ENCODE measurements around the gene ARL6. TPM values are rescaled to one million over a fixed set of nuclear protein-coding genes. Genes with fewer than 3 reads are reported as not detected.
A peak's percentile ranks its signal among the peaks of the same experiment; 100 is the strongest.

Gene ARL6, protein sequence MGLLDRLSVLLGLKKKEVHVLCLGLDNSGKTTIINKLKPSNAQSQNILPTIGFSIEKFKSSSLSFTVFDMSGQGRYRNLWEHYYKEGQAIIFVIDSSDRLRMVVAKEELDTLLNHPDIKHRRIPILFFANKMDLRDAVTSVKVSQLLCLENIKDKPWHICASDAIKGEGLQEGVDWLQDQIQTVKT
- total RNA-seq (1 to 10 TPM; 2.2 to 3.4 TPM), total RNA-seq (6.9 to 9.2 reads per million in 2 donors)

- no peaks in the 10 kb centered on the region for H3K9me3 ChIP-seq (ENCODE audit: control insufficient read depth, low read length, poor library complexity, severe bottlenecking)
- H3K27me3 Mint-ChIP-seq: peaks cover under 1% of the 10 kb centered on the region
- ATAC-seq: peak; percentile 93
- H3K4me1 Mint-ChIP-seq: peaks cover 17% of the 10 kb centered on the region
- H3K27ac Mint-ChIP-seq: peak within 1 kb of the TSS; percentile 94
- DNase-seq: peak; percentile 44 to 50 (median 47)
- H3K4me3 Mint-ChIP-seq: peak within 1 kb of the TSS; percentile 95
- peaks cover 4% of the 10 kb centered on the region for H3K36me3 Mint-ChIP-seq (ENCODE audit: low read depth)
Measured at GRCh38 chr3:97764407-97765238, at the start of gene ARL6. Gene ARL6 (plus strand): TSS chr3:97764758. CDS start chr3:97768108, 3,350 bp downstream.

DNA sequence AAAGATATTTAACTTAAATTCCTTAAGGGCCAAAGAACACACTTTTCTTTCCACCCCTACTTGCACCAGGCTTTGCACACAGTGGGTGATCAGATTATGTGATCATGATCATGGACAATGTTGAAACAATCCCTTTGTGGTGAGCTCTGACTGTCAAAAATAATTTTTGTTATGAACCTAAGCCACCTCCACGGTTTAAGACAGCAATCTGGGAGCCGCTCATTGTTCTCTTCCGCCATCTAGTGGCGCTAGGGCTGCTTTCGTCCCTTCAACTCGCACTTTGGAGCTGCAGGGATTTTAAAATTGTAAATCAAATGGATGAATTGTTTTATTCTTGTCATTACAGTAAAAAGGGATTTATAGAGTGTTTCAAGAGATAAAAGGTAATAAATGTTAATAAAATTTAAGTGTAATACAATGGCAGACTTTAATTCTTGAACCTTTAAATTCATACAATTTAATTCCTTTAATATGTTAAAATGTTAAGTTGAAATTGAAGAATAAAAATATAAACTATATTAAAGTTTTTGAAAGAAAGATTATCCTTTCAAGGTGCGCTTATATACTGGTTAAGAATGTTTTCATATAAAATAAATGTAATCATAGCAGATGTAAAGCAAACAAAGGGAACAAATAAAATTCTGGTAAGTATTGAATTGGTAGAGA lies 45.3 kb upstream of the ARL6 start:
- H3K27me3 Mint-ChIP-seq: no peaks in the 10 kb centered on the region
- no peak overlapping the region for H3K4me3 Mint-ChIP-seq
- no peak overlapping the region for H3K27ac Mint-ChIP-seq
- no peaks in the 10 kb centered on the region for H3K9me3 ChIP-seq (ENCODE audit: control insufficient read depth, low read length, poor library complexity, severe bottlenecking)
- H3K4me1 Mint-ChIP-seq: no peaks in the 10 kb centered on the region
- no peaks in the 10 kb centered on the region for H3K36me3 Mint-ChIP-seq (ENCODE audit: low read depth)
- DNase-seq (peak; percentile 33 to 52 (median 37)), ATAC-seq (peak; percentile 91)

DNA sequence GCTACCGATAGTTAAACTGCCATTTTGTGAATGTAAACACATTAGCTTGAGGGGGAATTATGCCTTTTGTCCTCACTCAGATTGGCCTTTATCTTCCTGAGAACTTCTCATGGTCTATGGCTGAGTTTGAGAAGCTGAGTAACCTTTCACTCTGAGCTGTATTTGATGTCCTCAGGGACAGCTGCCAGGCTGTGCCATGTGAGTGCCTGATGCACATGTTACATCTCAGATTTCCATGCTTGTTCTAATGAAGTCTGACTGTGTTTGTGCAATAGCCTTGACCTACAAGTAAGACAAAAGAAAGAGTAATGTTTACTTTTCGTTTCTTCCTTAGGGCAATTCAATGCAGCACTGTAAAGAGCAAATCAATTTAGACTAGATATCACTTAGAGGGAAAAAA lies 44.1 kb upstream of the ARL6 start:
- ATAC-seq: no peak
- H3K27me3 Mint-ChIP-seq: peaks cover 5% of the 10 kb centered on the region
- H3K36me3 Mint-ChIP-seq (ENCODE audit: low read depth): no peaks in the 10 kb centered on the region
- no peaks in the 10 kb centered on the region for H3K9me3 ChIP-seq (ENCODE audit: control insufficient read depth, low read length, poor library complexity, severe bottlenecking)
- DNase-seq: no peak
- H3K27ac Mint-ChIP-seq: no peak overlapping the region
- no peak overlapping the region for H3K4me3 Mint-ChIP-seq
- H3K4me1 Mint-ChIP-seq: no peaks in the 10 kb centered on the region

- Mint-ChIP-seq H3K36me3 (ENCODE audit: low read depth) (no peaks in the 10 kb centered on the region), H3K4me1 (no peaks in the 10 kb centered on the region), H3K4me3 (no peak overlapping the region), H3K27ac (no peak overlapping the region), H3K27me3 (peaks cover 7% of the 10 kb centered on the region)
- no peaks in the 10 kb centered on the region for H3K9me3 ChIP-seq (ENCODE audit: control insufficient read depth, low read length, poor library complexity, severe bottlenecking)
- DNase-seq: no peak
- ATAC-seq: no peak
Measured at GRCh38 chr3:97721446-97721845, 43.1 kb upstream of the ARL6 start.

- no peaks in the 10 kb centered on the region for H3K9me3 ChIP-seq (ENCODE audit: control insufficient read depth, low read length, poor library complexity, severe bottlenecking)
- no peak overlapping the region for H3K27ac Mint-ChIP-seq
- H3K27me3 Mint-ChIP-seq: peaks cover 26% of the 10 kb centered on the region
- DNase-seq (no peak), ATAC-seq (no peak)
- H3K36me3 Mint-ChIP-seq (ENCODE audit: low read depth): no peaks in the 10 kb centered on the region
- H3K4me3 Mint-ChIP-seq: no peak overlapping the region
- peaks cover 4% of the 10 kb centered on the region for H3K4me1 Mint-ChIP-seq
Measured at GRCh38 chr3:97736928-97737327, 27.6 kb upstream of the ARL6 start.

DNA sequence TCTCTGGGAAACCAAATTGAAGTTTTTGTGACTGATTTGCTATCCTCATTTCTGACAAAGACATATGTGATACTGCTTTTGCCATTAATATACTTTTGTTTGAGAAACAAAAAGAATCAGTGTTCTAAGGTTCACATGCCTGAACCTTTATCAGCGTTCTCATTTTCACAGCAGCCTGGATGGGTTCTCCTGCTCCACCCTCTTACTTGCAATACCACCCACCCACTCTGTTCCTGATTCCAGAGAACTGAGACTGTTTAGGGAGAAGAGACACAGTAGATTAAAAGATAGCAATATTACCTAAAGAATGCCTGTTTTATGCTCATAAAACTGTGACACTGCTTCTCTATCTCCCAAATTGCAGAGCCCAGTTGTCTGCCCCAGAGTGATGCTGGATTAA lies 25.8 kb upstream of the ARL6 start:
- no peak for DNase-seq
- Mint-ChIP-seq H3K36me3 (ENCODE audit: low read depth) (no peaks in the 10 kb centered on the region), H3K4me1 (peaks cover 4% of the 10 kb centered on the region), H3K27me3 (peaks cover 25% of the 10 kb centered on the region), H3K4me3 (no peak overlapping the region), H3K27ac (no peak overlapping the region)
- no peak for ATAC-seq
- H3K9me3 ChIP-seq (ENCODE audit: control insufficient read depth, low read length, poor library complexity, severe bottlenecking): no peaks in the 10 kb centered on the region

DNA sequence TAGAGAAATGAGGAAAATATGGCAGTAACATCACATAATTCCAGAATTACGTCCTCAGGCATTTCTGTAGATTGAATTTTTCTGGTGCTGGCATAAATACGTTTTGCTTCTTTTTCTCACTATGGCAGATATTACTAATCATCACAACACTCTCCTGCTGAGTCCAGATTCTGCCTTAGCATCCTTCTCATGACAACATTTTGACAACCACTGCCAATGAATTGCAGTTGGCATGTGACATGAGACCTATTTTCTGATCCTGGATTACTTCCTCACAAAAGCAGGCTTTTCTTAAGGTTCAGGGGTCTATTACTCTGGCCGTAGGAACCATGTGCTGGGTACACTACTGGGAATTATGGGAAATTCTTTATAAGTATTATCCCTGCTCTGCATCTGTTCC lies 22.5 kb upstream of the ARL6 start:
- Mint-ChIP-seq H3K27ac (no peak overlapping the region), H3K27me3 (peaks cover 22% of the 10 kb centered on the region), H3K4me3 (no peak overlapping the region), H3K36me3 (ENCODE audit: low read depth) (no peaks in the 10 kb centered on the region), H3K4me1 (no peaks in the 10 kb centered on the region)
- no peak for ATAC-seq
- DNase-seq: no peak
- H3K9me3 ChIP-seq (ENCODE audit: control insufficient read depth, low read length, poor library complexity, severe bottlenecking): no peaks in the 10 kb centered on the region

GRCh38 chr3:97744289-97744688 lies 20.3 kb upstream of the ARL6 start:
- no peak for DNase-seq
- no peaks in the 10 kb centered on the region for H3K4me1 Mint-ChIP-seq
- H3K9me3 ChIP-seq (ENCODE audit: control insufficient read depth, low read length, poor library complexity, severe bottlenecking): no peaks in the 10 kb centered on the region
- H3K4me3 Mint-ChIP-seq: no peak overlapping the region
- no peaks in the 10 kb centered on the region for H3K36me3 Mint-ChIP-seq (ENCODE audit: low read depth)
- ATAC-seq: no peak
- peaks cover 16% of the 10 kb centered on the region for H3K27me3 Mint-ChIP-seq
- no peak overlapping the region for H3K27ac Mint-ChIP-seq

- DNase-seq (no peak), ATAC-seq (peak; percentile 60)
- no peaks in the 10 kb centered on the region for H3K9me3 ChIP-seq (ENCODE audit: control insufficient read depth, low read length, poor library complexity, severe bottlenecking)
- peaks cover 8% of the 10 kb centered on the region for H3K27me3 Mint-ChIP-seq
- H3K4me1 Mint-ChIP-seq: peaks cover 20% of the 10 kb centered on the region
- peak overlapping the region; percentile 95 for H3K4me3 Mint-ChIP-seq
- H3K36me3 Mint-ChIP-seq (ENCODE audit: low read depth): peaks cover 2% of the 10 kb centered on the region
- H3K27ac Mint-ChIP-seq: peak overlapping the region; percentile 94
Measured at GRCh38 chr3:97763586-97764406, 762 bp upstream of the ARL6 start.

GRCh38 chr3:97765336-97765735 lies 778 bp downstream of the ARL6 start:
- H3K27me3 Mint-ChIP-seq: no peaks in the 10 kb centered on the region
- H3K4me3 Mint-ChIP-seq: peak overlapping the region; percentile 95
- H3K9me3 ChIP-seq (ENCODE audit: control insufficient read depth, low read length, poor library complexity, severe bottlenecking): no peaks in the 10 kb centered on the region
- peak overlapping the region; percentile 94 for H3K27ac Mint-ChIP-seq
- H3K4me1 Mint-ChIP-seq: peaks cover 18% of the 10 kb centered on the region
- H3K36me3 Mint-ChIP-seq (ENCODE audit: low read depth): peaks cover 8% of the 10 kb centered on the region
- DNase-seq (no peak), ATAC-seq (no peak)

DNA sequence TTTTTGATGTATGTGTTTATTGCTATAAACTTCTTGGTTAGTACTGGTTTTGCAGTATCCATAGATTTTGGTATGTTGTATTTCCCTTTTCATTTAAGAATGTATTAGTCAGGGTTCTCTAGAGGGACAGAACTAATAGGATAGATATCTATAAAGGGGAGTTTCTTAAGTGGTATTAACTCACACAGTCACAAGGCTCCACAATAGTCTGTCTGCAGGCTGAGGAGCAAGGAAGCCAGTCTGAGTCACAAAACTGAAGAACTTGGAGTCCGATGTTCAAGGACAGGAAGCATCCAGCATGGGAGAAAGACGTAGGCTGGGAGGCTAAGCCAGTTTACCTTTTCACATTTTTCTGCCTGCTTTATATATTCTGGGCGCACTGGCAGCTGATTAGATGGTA lies 8.4 kb downstream of the ARL6 start:
- H3K4me3 Mint-ChIP-seq: no peak overlapping the region
- H3K9me3 ChIP-seq (ENCODE audit: control insufficient read depth, low read length, poor library complexity, severe bottlenecking): no peaks in the 10 kb centered on the region
- peak overlapping the region; percentile 56 for H3K27ac Mint-ChIP-seq
- H3K36me3 Mint-ChIP-seq (ENCODE audit: low read depth): peaks cover 13% of the 10 kb centered on the region
- H3K27me3 Mint-ChIP-seq: no peaks in the 10 kb centered on the region
- H3K4me1 Mint-ChIP-seq: peaks cover 6% of the 10 kb centered on the region
- DNase-seq (no peak), ATAC-seq (no peak)

DNA sequence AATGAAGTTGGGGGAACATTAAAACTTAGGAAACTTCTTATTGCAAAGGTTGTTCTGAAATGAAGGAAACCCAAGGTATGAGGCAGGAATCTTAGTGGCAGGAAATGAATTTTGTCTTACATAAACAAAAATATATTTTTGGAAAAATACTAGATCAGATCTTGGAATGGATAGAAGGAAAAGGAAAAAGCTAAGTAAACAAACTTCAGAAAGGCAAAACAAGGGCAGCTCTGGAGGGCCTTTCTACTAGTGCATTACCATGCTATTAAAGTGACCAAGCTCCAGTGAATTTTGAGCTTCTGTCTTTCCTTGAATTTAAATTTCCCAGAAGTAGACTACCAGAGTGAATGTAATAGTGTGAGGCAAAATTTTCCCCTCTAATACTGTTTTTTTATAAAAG lies 13.6 kb downstream of the ARL6 start:
- no peaks in the 10 kb centered on the region for H3K27me3 Mint-ChIP-seq
- no peak overlapping the region for H3K27ac Mint-ChIP-seq
- no peaks in the 10 kb centered on the region for H3K4me1 Mint-ChIP-seq
- H3K4me3 Mint-ChIP-seq: no peak overlapping the region
- H3K36me3 Mint-ChIP-seq (ENCODE audit: low read depth): peaks cover 8% of the 10 kb centered on the region
- ATAC-seq: no peak
- no peaks in the 10 kb centered on the region for H3K9me3 ChIP-seq (ENCODE audit: control insufficient read depth, low read length, poor library complexity, severe bottlenecking)
- DNase-seq: no peak

Data from T-helper 17 cell (primary cell).